OCI-LY7 (cell line): ENCODE results near the gene POLL.

Source experiments
- CTCF ChIP-seq: fragments of 200-600 bp; sonication (generic); conservative IDR thresholded peaks from 2 replicates; pipeline ENCODE4 v1.5.1; 2014; ENCODE audit warnings: mild to moderate bottlenecking, antibody characterized with exemption, low read length, moderate library complexity, mixed read lengths
- EZH2phosphoT487 ChIP-seq: fragments of 200-600 bp; sonication (generic); IDR thresholded peaks from 2 replicates; pipeline ENCODE4 v1.6.1; 2018; ENCODE audit warnings: low read depth, borderline replicate concordance, mild to moderate bottlenecking, mixed run types, antibody characterized with exemption, low read length, moderate library complexity, mixed read lengths

GRCh38 chr10:101571271-101571925 lies 16.7 kb downstream of the POLL start:
- TF ChIP-seq CTCF (no peak), EZH2phosphoT487 (no peak)
